H1 (cell line): ENCODE data around the gene ABHD12.

Experiments used
- CTCF ChIP-seq, 3 experiments: IDR thresholded peaks; 1 replicate in 2 of 3; 2 replicates in 1 of 3; pipeline versions ENCODE4 v1.5.1 to v1.6.1; 2011; ENCODE audit warnings: low read length in 3 of 3, mild to moderate bottlenecking in 3 of 3, inconsistent platforms in 2 of 3, low read depth in 1 of 3, moderate library complexity in 1 of 3; ENCODE audit not compliant: insufficient read depth in 1 of 3; ENCODE audit errors: control extremely low read depth in 1 of 3
- EZH2 ChIP-seq: fragments of 200-600 bp; sonication (generic); IDR thresholded peaks from 2 replicates; pipeline ENCODE4 v1.7.1; 2012; ENCODE audit warnings: low read depth, mild to moderate bottlenecking, moderate library complexity, low read length, inconsistent platforms; ENCODE audit not compliant: severe bottlenecking
- HDAC2 ChIP-seq, 2 experiments: fragments of 300-600 bp in 1 of 2; sonication (generic) in 1 of 2; IDR thresholded peaks; 2 replicates each; pipeline ENCODE4 v1.6.1; 2011 to 2012; ENCODE audit warnings: low read depth in 2 of 2, low read length in 2 of 2, mild to moderate bottlenecking in 2 of 2, moderate library complexity in 2 of 2, borderline replicate concordance in 1 of 2, inconsistent platforms in 1 of 2
- KDM5A ChIP-seq: fragments of 200-600 bp; IDR thresholded peaks from 2 replicates; pipeline ENCODE4 v1.7.1; 2012; ENCODE audit warnings: mild to moderate bottlenecking, low read length, inconsistent platforms, mixed read lengths
- MAX ChIP-seq: IDR thresholded peaks from 2 replicates; pipeline ENCODE4 v1.6.1; 2012; ENCODE audit warnings: inconsistent platforms
- PHF8 ChIP-seq: fragments of 200-600 bp; sonication (generic); conservative IDR thresholded peaks from 2 replicates; pipeline ENCODE4 v1.7.1; 2012; ENCODE audit warnings: low read depth, mild to moderate bottlenecking, inconsistent platforms, low read length, moderate library complexity
- POLR2A ChIP-seq, 2 experiments: IDR thresholded peaks; 1 replicate in 1 of 2; 2 replicates in 1 of 2; pipeline ENCODE4 v1.6.1; 2011; ENCODE audit warnings: low read depth in 2 of 2, low read length in 2 of 2, mild to moderate bottlenecking in 2 of 2; ENCODE audit errors: control extremely low read depth in 1 of 2
- RAD21 ChIP-seq, 2 experiments: IDR thresholded peaks in 1 of 2; conservative IDR thresholded peaks in 1 of 2; 2 replicates each; pipeline ENCODE4 v1.6.1; 2011; ENCODE audit warnings: low read depth in 2 of 2, low read length in 2 of 2, improper control_type of control experiment in 1 of 2, inconsistent platforms in 1 of 2, mild to moderate bottlenecking in 1 of 2, moderate library complexity in 1 of 2
- RFX5 ChIP-seq: IDR thresholded peaks from 2 replicates; pipeline ENCODE4 v1.6.1; 2011; ENCODE audit warnings: low read depth, low read length, improper control_type of control experiment, borderline replicate concordance
- RXRA ChIP-seq: IDR thresholded peaks from 2 replicates; pipeline ENCODE4 v1.6.1; 2011; ENCODE audit warnings: low read depth, mild to moderate bottlenecking, low read length, moderate library complexity; ENCODE audit not compliant: insufficient read depth
- TBP ChIP-seq: IDR thresholded peaks from 2 replicates; pipeline ENCODE4 v1.6.1; 2011; ENCODE audit warnings: low read depth, low read length, improper control_type of control experiment
- YY1 ChIP-seq: IDR thresholded peaks from 2 replicates; pipeline ENCODE4 v1.6.1; 2011; ENCODE audit warnings: low read depth, mild to moderate bottlenecking, low read length

- TF ChIP-seq EZH2 (no peak), YY1 (no peak), HDAC2 (IDR thresholded peaks at IDR 0.05; ENCODE audit: borderline replicate concordance in 1 of 2, low read depth in 2 of 2, low read length in 2 of 2) (no peak), MAX (no peak), CTCF (IDR thresholded peaks at IDR 0.05; ENCODE audit: control extremely low read depth in 1 of 3, insufficient read depth in 1 of 3, low read depth in 1 of 3, low read length in 3 of 3) (no peak), POLR2A (IDR thresholded peaks at IDR 0.05; ENCODE audit: control extremely low read depth in 1 of 2, low read depth in 2 of 2, low read length in 2 of 2) (no peak), RXRA (no peak), RAD21 (IDR thresholded peaks at IDR 0.05 in 1 of 2, conservative IDR thresholded peaks at IDR 0.05 in 1 of 2; ENCODE audit: low read depth in 2 of 2, low read length in 2 of 2) (no peak), TBP (no peak), KDM5A (no peak), PHF8 (no peak), RFX5 (no peak)
Observed at GRCh38 chr20:25394996-25395395, 4.4 kb upstream of the ABHD12 start.
